ENCODE data around the gene HNMT.

DNA sequence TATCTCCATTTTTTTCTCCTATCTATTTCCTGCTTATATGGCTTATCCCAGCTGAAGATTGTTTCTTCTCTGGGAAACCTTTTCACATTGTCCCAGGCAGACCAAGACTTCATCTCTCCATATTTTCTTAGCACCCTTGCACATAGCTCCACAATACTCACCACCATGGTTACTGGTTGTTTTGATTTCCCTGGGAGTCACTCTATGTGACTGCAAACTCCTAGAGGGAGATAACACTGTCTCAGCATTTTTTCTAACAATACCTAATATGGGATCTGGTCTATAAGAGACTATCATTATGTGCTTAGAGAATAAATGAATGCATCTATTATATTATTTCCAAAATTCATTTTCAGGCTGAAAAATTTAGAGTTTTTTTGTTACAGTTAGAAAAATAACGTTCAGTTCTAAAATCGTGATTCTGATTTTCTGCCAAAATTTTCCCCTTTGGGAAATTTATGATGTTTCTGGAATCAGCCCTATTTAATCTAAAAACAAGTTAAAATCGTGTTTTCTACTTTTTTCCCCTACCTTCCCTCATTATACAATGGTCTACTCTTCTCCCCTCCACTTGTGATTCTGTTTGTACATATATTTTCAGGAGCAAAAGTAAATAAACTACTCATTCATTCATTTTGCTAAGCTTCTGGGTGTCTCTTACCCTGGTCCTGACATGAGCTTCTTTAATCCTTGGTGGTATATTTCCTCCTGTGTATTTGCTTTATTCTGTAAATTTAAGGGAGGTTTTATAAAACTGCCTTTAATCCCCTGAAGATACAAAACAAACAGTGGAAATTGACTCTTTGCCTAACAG is 95.4 kb downstream of the HNMT start:
- no peak for TF ChIP-seq TAF1 (IDR thresholded peaks at IDR 0.05; ENCODE audit: borderline replicate concordance, insufficient read depth, low read length)
- no peak for TF ChIP-seq SIN3A (IDR thresholded peaks at IDR 0.05; ENCODE audit: borderline replicate concordance, insufficient read depth, low read length)
